Neutrophil (primary cell): ENCODE data around the gene CSAG2.
"Not testable (repeated sequence)": the region's sequence is repeated elsewhere in the genome, so short reads cannot be mapped to it uniquely, and the experiment has no call there.

Source experiments
- H3K27ac ChIP-seq: fragments of 200-600 bp; sonication (generic); 2 replicates; pipeline ENCODE4 v1.5.1; 2016; ENCODE audit warnings: mild to moderate bottlenecking, moderate library complexity
- H3K27me3 ChIP-seq: fragments of 200-600 bp; sonication (generic); 2 replicates; pipeline ENCODE4 v1.6.0; 2016; ENCODE audit warnings: mild to moderate bottlenecking
- H3K36me3 ChIP-seq: fragments of 200-600 bp; sonication (generic); 2 replicates; pipeline ENCODE4 v1.5.1; 2017
- H3K4me1 ChIP-seq, 2 experiments: fragments of 200-600 bp in 1 of 2; sonication (generic) in 1 of 2; 1 replicate in 1 of 2; 2 replicates in 1 of 2; pipeline versions ENCODE4 v1.5.1 to v1.6.1; 2013 to 2016; ENCODE audit warnings: low read depth in 1 of 2, low read length in 1 of 2, mild to moderate bottlenecking in 1 of 2, moderate library complexity in 1 of 2; ENCODE audit not compliant: control insufficient read depth in 1 of 2, insufficient read depth in 1 of 2
- H3K4me3 ChIP-seq, 2 experiments: fragments of 200-600 bp in 1 of 2; sonication (generic) in 1 of 2; 1 replicate in 1 of 2; 2 replicates in 1 of 2; pipeline ENCODE4 v1.5.1; 2013 to 2016; ENCODE audit warnings: low read depth in 1 of 2, low read length in 1 of 2, mild to moderate bottlenecking in 1 of 2, moderate library complexity in 1 of 2
- H3K9me3 ChIP-seq: fragments of 200-600 bp; sonication (generic); 2 replicates; pipeline ENCODE4 v1.5.1; 2016
- CTCF ChIP-seq: fragments of 200-600 bp; sonication (generic); IDR thresholded peaks from 2 replicates; pipeline ENCODE4 v1.5.1; 2016; ENCODE audit warnings: antibody characterized with exemption

Gene CSAG2

DNA sequence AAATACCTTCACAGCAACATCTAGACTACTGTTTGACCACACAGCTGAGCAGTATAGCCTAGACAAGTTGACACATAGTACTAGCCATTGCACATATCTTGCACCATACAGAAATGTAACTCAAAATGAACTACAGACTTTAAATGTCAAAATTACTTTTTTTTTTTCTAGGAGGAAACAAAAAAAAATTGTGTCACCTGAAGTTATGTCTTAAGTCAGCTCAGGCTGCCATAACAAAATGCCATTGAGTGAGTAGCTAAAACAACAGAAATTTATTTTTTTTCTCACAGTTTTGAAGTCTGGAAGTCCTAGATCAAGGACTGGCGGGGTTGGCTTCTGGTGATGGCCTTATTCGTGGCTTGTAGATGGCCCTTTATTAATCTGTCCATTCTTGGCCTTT is at the start of gene CSAG2:
TSS of gene CSAG2 (minus strand) at position 101 of the 400 bp plus-strand sequence. CDS start 161 bp downstream, outside the sequence.
- not testable (repeated sequence) for H3K27ac ChIP-seq, H3K36me3 ChIP-seq, H3K4me1 ChIP-seq, H3K9me3 ChIP-seq, H3K4me3 ChIP-seq, H3K27me3 ChIP-seq

DNA sequence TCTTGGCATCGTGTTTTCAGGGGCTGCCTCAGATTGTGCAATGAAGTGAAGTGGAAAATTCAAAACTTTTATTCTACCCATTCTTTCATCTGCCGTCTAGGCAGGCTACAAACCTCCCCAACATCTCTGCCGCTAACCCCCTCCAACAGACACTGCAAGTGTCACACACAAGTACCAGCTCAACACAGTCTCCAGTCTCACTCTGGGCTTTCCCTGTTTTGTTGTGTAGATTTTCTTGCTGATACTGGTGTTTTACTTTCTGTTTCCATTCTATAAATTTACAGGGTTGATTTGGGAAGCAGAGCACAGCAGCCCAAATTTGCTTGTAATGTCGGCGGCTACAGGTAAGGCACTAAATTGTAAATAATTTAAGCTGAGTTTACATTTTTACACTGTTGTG is 45.8 kb upstream of the CSAG2 start:
- not testable (repeated sequence) for H3K36me3 ChIP-seq, H3K4me1 ChIP-seq, H3K27ac ChIP-seq, H3K27me3 ChIP-seq, H3K9me3 ChIP-seq, H3K4me3 ChIP-seq

GRCh38 chrX:152753686-152754650 is 44.9 kb upstream of the CSAG2 start, which contains the start of gene MAGEA2:
Gene MAGEA2, minus strand, starts transcription at chrX:152753842. Its CDS starts 2,479 bp downstream, at chrX:152751363.
- not testable (repeated sequence) for H3K9me3 ChIP-seq, H3K4me3 ChIP-seq, H3K36me3 ChIP-seq, H3K27me3 ChIP-seq, H3K27ac ChIP-seq, H3K4me1 ChIP-seq

DNA sequence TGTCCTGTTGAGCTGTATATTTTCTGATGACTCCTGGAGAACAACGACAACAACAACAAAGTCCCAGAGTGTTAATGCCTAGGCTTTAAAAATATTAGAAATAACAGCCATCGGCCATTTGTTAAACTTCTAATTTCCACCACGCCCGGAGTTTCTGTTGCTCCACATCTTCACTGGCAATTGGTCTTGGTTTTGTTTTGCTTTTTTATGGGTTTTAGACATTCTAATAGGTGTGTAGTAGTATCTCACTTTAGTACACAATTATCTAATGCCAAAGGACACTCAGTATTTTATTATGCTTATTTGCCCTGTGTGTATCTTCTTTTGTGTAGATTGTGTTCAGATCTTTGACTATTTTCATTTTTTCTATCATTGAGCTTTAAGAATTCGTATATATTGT is 29.5 kb upstream of the CSAG2 start:
- no peaks in the 10 kb centered on the region for H3K27me3 ChIP-seq
- H3K36me3 ChIP-seq: no peaks in the 10 kb centered on the region
- H3K4me3 ChIP-seq: no peak overlapping the region
- H3K9me3 ChIP-seq: no peaks in the 10 kb centered on the region
- H3K27ac ChIP-seq: no peak overlapping the region
- no peak for TF ChIP-seq CTCF
- H3K4me1 ChIP-seq: no peaks in the 10 kb centered on the region

- not testable (repeated sequence) for H3K9me3 ChIP-seq, H3K4me3 ChIP-seq, H3K27me3 ChIP-seq, H3K36me3 ChIP-seq, H3K27ac ChIP-seq, H3K4me1 ChIP-seq
Observed at GRCh38 chrX:152736528-152736927, 27.5 kb upstream of the CSAG2 start.

DNA sequence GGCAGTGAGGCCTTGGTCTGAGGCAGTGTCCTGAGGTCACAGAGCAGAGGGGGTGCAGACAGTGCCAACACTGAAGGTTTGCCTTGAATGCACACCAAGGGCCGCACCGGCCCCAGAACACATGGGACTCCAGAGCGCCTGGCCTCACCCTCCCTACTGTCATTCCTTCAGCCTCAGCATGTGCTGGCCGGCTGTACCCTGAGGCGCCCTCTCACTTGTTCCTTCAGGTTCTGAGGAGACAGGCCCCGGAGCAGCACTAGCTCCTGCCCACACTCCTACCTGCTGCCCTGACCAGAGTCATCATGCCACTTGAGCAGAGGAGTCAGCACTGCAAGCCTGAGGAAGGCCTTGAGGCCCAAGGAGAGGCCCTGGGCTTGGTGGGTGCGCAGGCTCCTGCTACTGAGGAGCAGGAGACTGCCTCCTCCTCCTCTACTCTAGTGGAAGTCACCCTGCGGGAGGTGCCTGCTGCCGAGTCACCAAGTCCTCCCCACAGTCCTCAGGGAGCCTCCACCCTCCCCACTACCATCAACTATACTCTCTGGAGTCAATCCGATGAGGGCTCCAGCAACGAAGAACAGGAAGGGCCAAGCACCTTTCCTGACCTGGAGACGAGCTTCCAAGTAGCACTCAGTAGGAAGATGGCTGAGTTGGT is 26.9 kb upstream of the CSAG2 start:
- no peaks in the 10 kb centered on the region for H3K9me3 ChIP-seq
- H3K4me3 ChIP-seq: no peak overlapping the region
- H3K27me3 ChIP-seq: no peaks in the 10 kb centered on the region
- TF ChIP-seq CTCF: no peak
- H3K36me3 ChIP-seq: no peaks in the 10 kb centered on the region
- no peak overlapping the region for H3K27ac ChIP-seq
- H3K4me1 ChIP-seq: no peaks in the 10 kb centered on the region

DNA sequence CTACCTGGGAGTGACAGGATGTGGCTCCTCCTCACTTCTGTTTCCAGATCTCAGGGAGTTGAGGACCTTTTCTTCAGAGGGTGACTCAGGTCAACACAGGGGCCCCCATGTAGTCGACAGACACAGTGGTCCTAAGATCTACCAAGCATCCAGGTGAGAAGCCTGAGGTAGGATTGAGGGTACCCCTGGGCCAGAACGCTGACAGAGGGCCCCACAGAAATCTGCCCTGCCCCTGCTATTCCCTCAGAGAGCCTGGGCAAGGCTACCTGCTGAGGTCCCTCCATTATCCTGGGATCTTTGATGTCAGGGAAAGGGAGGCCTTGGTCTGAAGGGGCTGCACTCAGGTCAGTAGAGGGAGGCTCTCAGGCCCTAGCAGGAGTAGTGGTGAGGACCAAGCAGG is 26.0 kb upstream of the CSAG2 start:
- Histone ChIP-seq H3K4me3 (no peak overlapping the region), H3K36me3 (no peaks in the 10 kb centered on the region), H3K4me1 (no peaks in the 10 kb centered on the region), H3K27me3 (no peaks in the 10 kb centered on the region), H3K27ac (no peak overlapping the region), H3K9me3 (no peaks in the 10 kb centered on the region)
- TF ChIP-seq CTCF: no peak

DNA sequence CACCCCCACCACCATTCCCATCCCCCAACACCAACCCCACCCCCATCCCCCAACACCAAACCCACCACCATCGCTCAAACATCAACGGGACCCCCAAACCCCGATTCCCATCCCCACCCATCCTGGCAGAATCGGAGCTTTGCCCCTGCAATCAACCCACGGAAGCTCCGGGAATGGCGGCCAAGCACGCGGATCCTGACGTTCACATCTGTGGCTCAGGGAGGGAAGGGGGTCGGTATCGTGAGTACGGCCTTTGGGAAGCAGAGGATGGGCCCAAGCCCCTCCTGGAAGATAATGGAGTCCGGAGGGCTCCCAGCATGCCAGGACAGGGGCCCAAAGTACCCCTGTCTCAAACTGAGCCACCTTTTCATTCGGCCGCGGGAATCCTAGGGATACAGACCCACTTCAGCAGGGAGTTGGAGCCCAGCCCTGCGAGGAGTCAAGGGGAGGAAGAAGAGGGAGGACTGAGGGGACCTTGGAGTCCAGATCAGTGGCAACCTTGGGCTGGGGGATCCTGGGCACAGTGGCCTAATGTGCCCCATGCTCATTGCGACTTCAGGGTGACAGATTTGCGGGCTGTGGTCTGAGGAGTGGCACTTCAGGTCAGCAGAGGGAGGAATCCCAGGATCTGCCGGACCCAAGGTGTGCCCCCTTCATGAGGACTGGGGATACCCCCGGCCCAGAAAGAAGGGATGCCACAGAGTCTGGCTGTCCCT is 25.2 kb upstream of the CSAG2 start:
- H3K27me3 ChIP-seq, H3K36me3 ChIP-seq, H3K4me3 ChIP-seq, H3K9me3 ChIP-seq, H3K4me1 ChIP-seq, H3K27ac ChIP-seq: not testable (repeated sequence)
